Osteoblast (primary cell): Measurements from ENCODE around the gene ARL4D. TPM values are rescaled to one million over a fixed set of nuclear protein-coding genes. Genes with fewer than 3 reads are reported as not detected.

ENCODE experiments used
- DNase-seq: peaks from one replicate; pipeline ENCODE4 v3.0.0; 2011; ENCODE audit warnings: low spot score, mixed read lengths; ENCODE audit not compliant: insufficient read length; ENCODE audit errors: missing footprints
- H2AFZ ChIP-seq: 2 replicates; pipeline ENCODE4 v1.6.0; 2011; ENCODE audit warnings: mild to moderate bottlenecking, low read length
- H3K27ac ChIP-seq: 2 replicates; pipeline ENCODE4 v1.5.1; 2011; ENCODE audit warnings: mild to moderate bottlenecking, low read depth, low read length, moderate library complexity
- H3K27me3 ChIP-seq: 2 replicates; pipeline ENCODE4 v1.6.0; 2012; ENCODE audit warnings: mild to moderate bottlenecking, control low read depth, inconsistent platforms, low read length, moderate library complexity; ENCODE audit not compliant: insufficient read depth
- H3K36me3 ChIP-seq: 2 replicates; pipeline ENCODE4 v1.5.1; 2011; ENCODE audit warnings: mild to moderate bottlenecking, low read length, control low read depth, moderate library complexity; ENCODE audit not compliant: insufficient read depth
- H3K4me1 ChIP-seq: 2 replicates; pipeline ENCODE4 v1.5.1; 2011; ENCODE audit warnings: mild to moderate bottlenecking, low read length, control low read depth, moderate library complexity; ENCODE audit not compliant: insufficient read depth
- H3K4me2 ChIP-seq: 2 replicates; pipeline ENCODE4 v1.6.0; 2011; ENCODE audit warnings: mild to moderate bottlenecking, low read length; ENCODE audit not compliant: insufficient read depth
- H3K4me3 ChIP-seq: fragments of 200-600 bp; sonication (generic); 3 replicates; pipeline ENCODE4 v1.5.1; 2012; ENCODE audit warnings: mild to moderate bottlenecking, low read length, inconsistent platforms; ENCODE audit not compliant: insufficient read depth
- H3K79me2 ChIP-seq: 2 replicates; pipeline ENCODE4 v1.6.0; 2012; ENCODE audit warnings: mild to moderate bottlenecking, low read length, control low read depth, inconsistent platforms; ENCODE audit not compliant: insufficient read depth
- H3K9me3 ChIP-seq: 2 replicates; pipeline ENCODE4 v1.5.1; 2011; ENCODE audit warnings: low read depth, low read length, control low read depth
- H4K20me1 ChIP-seq: 2 replicates; pipeline ENCODE4 v1.6.0; 2012; ENCODE audit warnings: mild to moderate bottlenecking, low read length, control low read depth; ENCODE audit not compliant: insufficient read depth
- CTCF ChIP-seq: IDR thresholded peaks from 2 replicates; pipeline ENCODE4 v1.5.1; 2011; ENCODE audit warnings: mild to moderate bottlenecking, low read depth, low read length, moderate library complexity; ENCODE audit errors: extremely low read depth
- total RNA-seq: library from RNA; depleted of rRNA; stranded (reverse); fragments of >200 nt; gene quantifications from 2 replicates; pipeline ENCODE4 v1.2.3, GENCODE V29; 2012

Gene ARL4D
- total RNA-seq, 1 donor = 18.8 TPM

- Histone ChIP-seq H4K20me1 (peaks cover 5% of the 10 kb centered on the region), H3K9me3 (no peaks in the 10 kb centered on the region), H3K4me2 (no peak overlapping the region), H3K79me2 (peaks cover 16% of the 10 kb centered on the region), H3K4me3 (no peak overlapping the region), H3K27me3 (no peaks in the 10 kb centered on the region), H3K36me3 (peaks cover 2% of the 10 kb centered on the region), H3K27ac (no peak overlapping the region), H2AFZ (no peak overlapping the region), H3K4me1 (peaks cover 21% of the 10 kb centered on the region)
- no peak for TF ChIP-seq CTCF
- no peak for DNase-seq
Observed at GRCh38 chr17:43395165-43395564, 3.6 kb upstream of the ARL4D start.

GRCh38 chr17:43396491-43397060 lies 2.2 kb upstream of the ARL4D start:
- H3K27me3 ChIP-seq = no peaks in the 10 kb centered on the region
- no peak for TF ChIP-seq CTCF
- H3K4me2 ChIP-seq = no peak overlapping the region
- DNase-seq = no peak
- H3K4me1 ChIP-seq = peaks cover 35% of the 10 kb centered on the region
- no peak overlapping the region for H3K27ac ChIP-seq
- H3K4me3 ChIP-seq = no peak overlapping the region
- peaks cover 7% of the 10 kb centered on the region for H4K20me1 ChIP-seq
- peaks cover 27% of the 10 kb centered on the region for H3K79me2 ChIP-seq
- H3K9me3 ChIP-seq = no peaks in the 10 kb centered on the region
- peaks cover 5% of the 10 kb centered on the region for H3K36me3 ChIP-seq
- H2AFZ ChIP-seq = no peak overlapping the region

- H3K27me3 ChIP-seq = no peaks in the 10 kb centered on the region
- no peak overlapping the region for H2AFZ ChIP-seq
- peak; percentile 62 for DNase-seq
- peak overlapping the region; percentile 89 for H3K4me3 ChIP-seq
- H3K27ac ChIP-seq = peak overlapping the region; percentile 96
- peaks cover 37% of the 10 kb centered on the region for H3K4me1 ChIP-seq
- no peaks in the 10 kb centered on the region for H3K9me3 ChIP-seq
- peaks cover 7% of the 10 kb centered on the region for H4K20me1 ChIP-seq
- H3K36me3 ChIP-seq = peaks cover 5% of the 10 kb centered on the region
- peaks cover 41% of the 10 kb centered on the region for H3K79me2 ChIP-seq
- no peak for TF ChIP-seq CTCF
- peak overlapping the region; percentile 98 for H3K4me2 ChIP-seq
Observed at GRCh38 chr17:43399839-43400328, 1.1 kb downstream of the ARL4D start.

- peaks cover 7% of the 10 kb centered on the region for H4K20me1 ChIP-seq
- peak overlapping the region; percentile 96 for H3K27ac ChIP-seq
- peaks cover 41% of the 10 kb centered on the region for H3K79me2 ChIP-seq
- no peaks in the 10 kb centered on the region for H3K9me3 ChIP-seq
- no peak for TF ChIP-seq CTCF
- no peaks in the 10 kb centered on the region for H3K27me3 ChIP-seq
- peak overlapping the region; percentile 98 for H3K4me2 ChIP-seq
- peak; percentile 97 for DNase-seq
- peaks cover 5% of the 10 kb centered on the region for H3K36me3 ChIP-seq
- peak overlapping the region; percentile 89 for H3K4me3 ChIP-seq
- no peak overlapping the region for H2AFZ ChIP-seq
- H3K4me1 ChIP-seq = peaks cover 37% of the 10 kb centered on the region
Observed at GRCh38 chr17:43400943-43401717, 2.3 kb downstream of the ARL4D start.
